Fibroblast of peridontal ligament (primary cell): Measurements from ENCODE around the gene ARHGAP10.
"Not testable (repeated sequence)": the region's sequence is repeated elsewhere in the genome, so short reads cannot be mapped to it uniquely, and the experiment has no call there.

Source experiments
- DNase-seq: peaks from one replicate; pipeline ENCODE4 v3.0.0-alpha.2; 2010; ENCODE audit errors: extremely low read depth

Gene ARHGAP10

DNA sequence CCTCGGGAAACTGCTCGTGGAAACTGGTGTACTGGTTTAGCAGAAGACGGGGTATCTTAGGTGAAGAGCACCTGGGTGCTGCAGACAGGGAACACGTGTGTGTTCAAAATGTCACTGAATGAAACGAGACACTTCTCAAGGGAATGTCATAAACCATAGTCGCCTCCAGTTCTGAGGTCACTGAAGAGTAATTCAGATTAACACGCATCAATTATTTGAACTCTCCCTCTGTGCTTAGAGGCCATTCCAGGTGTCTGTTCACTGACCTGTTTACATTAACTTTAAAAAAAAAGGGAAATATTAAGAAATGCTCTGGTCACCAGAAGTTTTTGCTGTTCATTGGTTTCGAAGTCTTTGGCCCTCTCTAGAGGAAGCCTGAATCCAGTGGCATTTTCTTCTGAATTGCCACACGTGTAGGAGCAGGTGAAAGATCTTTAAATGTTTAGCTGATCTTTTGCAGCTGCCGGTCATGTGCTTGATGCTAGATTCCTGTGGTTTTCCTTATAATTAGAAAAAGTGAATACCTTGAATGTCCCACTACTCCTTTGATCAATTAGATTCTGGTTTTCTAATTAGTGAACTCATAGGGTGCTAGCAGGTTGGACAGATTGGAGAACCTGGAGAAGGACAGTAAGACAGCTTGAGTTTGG, 330.5 kb downstream of the ARHGAP10 start:
- no peak for DNase-seq

DNA sequence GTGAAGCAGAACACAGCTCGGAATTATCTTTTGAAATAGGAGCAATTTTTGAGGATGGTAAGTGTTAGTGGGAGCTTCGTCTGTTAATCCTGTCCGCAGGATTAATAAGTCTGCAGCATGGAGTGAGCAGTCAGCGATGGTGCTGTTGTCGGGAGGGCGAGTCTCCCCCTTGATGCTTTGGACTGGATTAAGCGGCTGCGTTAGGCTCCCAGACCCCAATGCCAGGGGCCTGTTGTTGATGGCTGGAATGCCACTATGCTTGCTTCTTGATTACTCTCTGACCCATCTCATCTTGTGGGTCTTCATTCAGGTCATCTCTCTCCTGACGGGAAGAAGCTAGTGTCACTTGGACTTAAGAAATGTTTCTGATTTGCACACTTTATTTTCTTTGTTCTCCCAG, 332.6 kb downstream of the ARHGAP10 start:
- DNase-seq, result no peak

GRCh38 chr4:148065075-148065474, 333.2 kb downstream of the ARHGAP10 start:
- DNase-seq, result peak; percentile 86

- DNase-seq, result no peak
Measured at GRCh38 chr4:148067301-148067916, 335.5 kb downstream of the ARHGAP10 start.

DNA sequence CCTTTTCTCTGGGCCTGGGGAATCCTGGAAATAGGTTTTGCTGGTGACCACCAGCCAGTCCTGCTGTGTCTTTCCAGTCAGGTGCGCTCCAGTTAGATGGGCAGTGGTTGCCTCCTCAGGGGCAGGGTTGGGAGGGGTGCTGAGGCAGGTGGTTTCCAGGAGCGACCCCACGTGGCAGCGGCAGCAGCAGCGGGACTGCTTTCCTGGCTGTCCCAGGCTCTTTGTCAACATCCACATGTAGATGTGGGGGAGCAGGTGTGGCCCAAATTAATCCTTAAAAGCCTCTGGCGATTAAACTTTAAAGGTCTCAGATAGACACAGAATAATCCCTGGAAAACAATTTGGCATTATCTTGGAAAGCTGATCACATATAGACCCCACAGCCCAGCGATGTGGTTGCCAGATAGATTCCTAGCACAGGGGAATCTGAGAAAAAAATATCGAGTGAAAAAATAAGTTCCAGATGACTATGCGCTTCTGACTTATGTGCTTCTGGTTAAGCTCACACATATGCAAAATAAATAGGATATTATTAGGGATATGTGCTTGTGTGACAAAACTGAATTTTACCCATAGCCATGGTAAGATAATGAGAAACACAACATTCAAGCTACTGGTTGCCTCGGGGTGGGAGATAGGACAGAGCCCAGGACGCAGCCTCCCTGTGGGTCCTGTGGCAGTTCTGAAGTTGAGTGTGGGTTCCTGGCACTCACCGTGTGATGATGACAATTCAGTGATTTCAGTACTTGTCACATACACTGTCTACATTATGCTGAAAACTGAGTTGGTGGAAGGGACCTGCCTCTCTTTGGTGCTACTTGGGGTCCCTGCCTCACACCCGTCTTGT, 336.4 kb downstream of the ARHGAP10 start:
- no peak for DNase-seq

DNA sequence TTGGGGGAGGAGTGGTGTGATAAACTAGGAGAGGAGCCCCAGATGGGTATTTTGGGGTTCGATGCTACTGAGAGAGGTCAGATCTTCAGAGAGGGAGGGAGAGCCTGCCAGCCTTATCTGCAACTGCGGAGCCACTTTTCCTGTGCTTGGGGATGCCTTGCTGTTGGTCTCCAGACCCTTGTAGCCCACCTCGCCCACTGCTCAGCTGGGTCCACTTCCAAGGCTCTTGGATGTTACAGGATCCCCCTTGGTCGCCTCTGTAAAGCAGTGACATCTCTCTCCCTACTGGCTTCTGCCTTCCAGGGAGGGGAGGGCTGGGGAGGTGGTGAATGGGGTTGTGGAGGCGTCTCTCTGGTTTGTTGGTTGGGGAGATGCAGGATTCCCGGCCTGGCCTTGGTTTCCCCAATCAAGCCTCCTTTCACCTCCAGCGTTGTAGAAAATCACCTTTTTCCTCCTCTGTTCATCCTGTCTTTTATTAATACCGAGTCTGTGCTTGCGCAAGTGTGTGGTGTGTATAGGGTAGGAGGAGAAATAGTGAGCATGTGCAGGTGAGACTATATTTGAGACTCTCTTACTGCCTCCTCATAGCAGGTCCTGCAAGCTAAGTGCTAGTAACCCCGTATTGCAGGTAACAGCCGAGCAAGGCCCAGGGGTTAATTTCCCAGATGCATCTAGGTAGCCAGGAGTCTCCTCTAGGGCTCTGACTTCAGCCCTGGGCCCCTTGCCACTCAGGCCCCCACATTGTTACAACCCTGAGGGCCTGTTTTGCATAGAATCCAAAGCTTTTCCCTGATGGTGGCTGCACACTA, 337.4 kb downstream of the ARHGAP10 start:
- DNase-seq, result no peak

GRCh38 chr4:148069895-148070178, 337.9 kb downstream of the ARHGAP10 start:
- DNase-seq, result no peak

GRCh38 chr4:148071009-148071408, 339.1 kb downstream of the ARHGAP10 start:
- DNase-seq, result no peak

- no peak for DNase-seq
Measured at GRCh38 chr4:148072789-148073188, 340.9 kb downstream of the ARHGAP10 start.

DNA sequence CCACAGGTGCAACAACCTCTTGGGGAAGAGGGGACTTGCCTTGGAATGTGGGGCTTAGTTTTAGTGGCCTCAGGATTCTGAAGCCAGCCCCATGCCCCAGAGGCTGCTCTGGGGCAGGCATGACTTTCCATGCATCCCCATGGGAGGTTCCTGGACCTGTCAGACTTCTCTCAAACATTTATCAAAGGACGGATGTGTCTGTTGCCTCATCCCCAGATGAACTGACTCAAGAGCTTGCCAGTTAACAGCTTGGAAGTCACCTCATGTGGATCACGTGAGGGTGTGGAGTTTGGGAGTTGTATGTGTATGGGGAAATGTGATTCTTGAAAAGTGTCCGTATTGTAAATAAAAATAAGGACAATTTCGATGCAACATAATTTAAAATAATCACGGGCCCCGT, 341.5 kb downstream of the ARHGAP10 start:
- DNase-seq, result no peak

DNA sequence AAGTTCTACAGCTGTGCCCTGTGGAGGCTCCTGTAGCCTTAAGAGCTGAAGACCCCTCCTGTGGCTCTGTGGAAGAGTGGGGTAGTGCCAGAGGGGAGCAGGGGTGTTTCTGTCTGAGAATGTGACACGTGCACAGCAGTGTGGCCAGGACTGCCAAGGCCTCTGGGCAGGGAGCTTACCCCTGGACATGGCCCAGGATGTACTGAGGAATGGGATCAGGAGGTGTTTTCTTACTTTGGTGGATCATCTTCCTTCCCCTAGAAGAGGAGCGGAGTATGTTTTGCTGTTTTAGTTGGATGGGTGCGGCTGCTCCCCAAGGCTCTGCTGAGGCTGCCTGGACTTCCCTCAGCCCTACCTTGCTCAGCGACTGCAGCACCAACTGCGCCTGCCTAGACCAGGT, 342.6 kb downstream of the ARHGAP10 start:
- DNase-seq, result no peak

- no peak for DNase-seq
Measured at GRCh38 chr4:148075438-148075837, 343.6 kb downstream of the ARHGAP10 start.

- peak; percentile 58 for DNase-seq
Measured at GRCh38 chr4:148076964-148077363, 345.1 kb downstream of the ARHGAP10 start.

DNA sequence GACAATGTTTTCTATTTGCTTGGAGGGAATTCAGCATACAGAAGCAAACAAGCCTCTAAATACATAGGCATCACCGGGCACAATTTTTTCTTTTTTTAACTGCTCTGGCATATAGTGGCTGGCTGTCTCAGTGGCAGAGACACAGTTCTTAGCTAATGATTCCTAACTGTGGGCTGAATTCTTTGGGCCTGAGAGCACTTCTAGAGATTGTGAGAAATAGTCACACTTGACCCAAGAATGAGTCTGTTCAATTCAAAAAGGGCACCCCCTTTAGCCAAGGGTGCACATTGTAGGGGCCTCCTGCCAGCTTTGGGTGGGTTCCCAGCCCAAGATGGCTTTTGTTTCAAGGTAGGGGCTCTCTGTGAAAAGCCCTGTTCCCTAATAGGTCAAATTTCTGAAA, 345.7 kb downstream of the ARHGAP10 start:
- no peak for DNase-seq

- no peak for DNase-seq
Measured at GRCh38 chr4:148078061-148078460, 346.2 kb downstream of the ARHGAP10 start.

GRCh38 chr4:148079961-148080360, 348.1 kb downstream of the ARHGAP10 start:
- DNase-seq, result no peak

- no peak for DNase-seq
Measured at GRCh38 chr4:148081267-148081666, 349.4 kb downstream of the ARHGAP10 start.

- DNase-seq, result no peak
Measured at GRCh38 chr4:148081745-148082144, 349.9 kb downstream of the ARHGAP10 start.

GRCh38 chr4:148083073-148083472, 351.2 kb downstream of the ARHGAP10 start:
- not testable (repeated sequence) for DNase-seq

- DNase-seq, result no peak
Measured at GRCh38 chr4:148089624-148090023, 357.7 kb downstream of the ARHGAP10 start.

DNA sequence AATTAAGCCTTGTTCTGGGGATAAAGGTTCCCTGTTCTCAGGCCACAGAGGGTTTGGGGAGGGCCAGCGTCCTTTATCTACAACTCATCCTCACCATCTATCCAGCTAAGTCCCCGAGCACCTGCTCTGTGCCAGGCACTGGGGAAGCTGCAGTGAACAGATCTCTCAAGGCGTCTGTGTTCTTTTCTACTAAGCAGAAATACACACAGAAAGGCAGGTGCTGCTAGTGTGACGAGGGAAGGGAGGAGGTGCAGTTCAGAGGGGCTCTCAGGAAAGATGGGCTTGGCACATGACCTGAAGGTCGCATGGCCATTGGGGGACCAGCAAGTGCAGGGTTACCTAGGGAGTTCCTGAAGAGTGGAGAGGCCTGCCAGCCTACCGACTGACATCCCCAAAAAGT, 358.1 kb downstream of the ARHGAP10 start:
- no peak for DNase-seq
